ENCODE results near the gene CITED4.
"Not testable (repeated sequence)": the region's sequence is repeated elsewhere in the genome, so short reads cannot be mapped to it uniquely, and the experiment has no call there.

CITED4 gene

DNA sequence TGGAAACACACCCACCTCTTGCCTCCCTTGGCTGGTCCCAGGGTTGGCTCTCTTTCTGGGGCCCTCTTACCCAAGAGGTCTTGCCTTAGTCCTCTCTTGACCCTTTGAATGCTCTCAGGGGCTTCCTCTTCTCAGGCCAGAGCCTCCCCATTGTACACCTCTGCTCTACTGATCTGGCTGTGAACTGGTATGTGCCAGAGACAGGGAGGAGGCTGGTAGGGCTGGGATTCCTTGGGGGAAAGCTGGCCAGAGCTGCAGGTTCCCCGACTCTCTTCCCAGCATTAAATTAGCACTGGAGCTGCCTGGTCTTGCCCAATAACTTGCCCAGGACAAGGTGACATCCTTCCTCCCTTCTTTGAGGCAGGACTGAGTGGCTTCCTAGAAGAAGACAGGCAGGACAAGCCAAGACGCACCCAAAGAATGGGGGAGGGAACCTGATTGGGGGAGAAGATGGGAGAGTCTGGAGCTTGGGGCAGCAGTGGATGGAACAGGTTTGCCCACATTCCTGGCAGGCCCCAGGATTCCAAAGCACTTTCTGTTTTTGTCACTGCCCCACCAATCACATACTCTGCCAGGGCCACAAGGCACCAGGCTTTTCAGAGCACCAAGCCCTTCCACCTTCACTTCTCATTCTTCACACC is 37.2 kb upstream of the CITED4 start:
- H3K27me3 ChIP-seq (ENCODE audit: control insufficient read depth in 5 of 5, insufficient read depth in 4 of 5, low read length in 5 of 5) = no peaks in the 10 kb centered on the region
- peaks cover 0 to 9% (median 5%) of the 10 kb centered on the region in 5 donors for H3K9me3 ChIP-seq (ENCODE audit: control insufficient read depth in 5 of 5, low read length in 5 of 5)
- H3K27ac ChIP-seq (ENCODE audit: low read depth, low read length) = no peak overlapping the region
- H3K4me1 ChIP-seq (ENCODE audit: control insufficient read depth in 5 of 5, insufficient read depth in 5 of 5, low read length in 5 of 5) = peaks cover 0 to 13% (median 10%) of the 10 kb centered on the region in 5 donors
- H3K9ac ChIP-seq (ENCODE audit: low read length in 5 of 5) = no peak overlapping the region
- no peak overlapping the region for H3K4me3 ChIP-seq (ENCODE audit: low read depth in 1 of 5, low read length in 5 of 5)
- no peaks in the 10 kb centered on the region for H3K36me3 ChIP-seq (ENCODE audit: control insufficient read depth in 5 of 5, insufficient read depth in 5 of 5, low read length in 5 of 5)

DNA sequence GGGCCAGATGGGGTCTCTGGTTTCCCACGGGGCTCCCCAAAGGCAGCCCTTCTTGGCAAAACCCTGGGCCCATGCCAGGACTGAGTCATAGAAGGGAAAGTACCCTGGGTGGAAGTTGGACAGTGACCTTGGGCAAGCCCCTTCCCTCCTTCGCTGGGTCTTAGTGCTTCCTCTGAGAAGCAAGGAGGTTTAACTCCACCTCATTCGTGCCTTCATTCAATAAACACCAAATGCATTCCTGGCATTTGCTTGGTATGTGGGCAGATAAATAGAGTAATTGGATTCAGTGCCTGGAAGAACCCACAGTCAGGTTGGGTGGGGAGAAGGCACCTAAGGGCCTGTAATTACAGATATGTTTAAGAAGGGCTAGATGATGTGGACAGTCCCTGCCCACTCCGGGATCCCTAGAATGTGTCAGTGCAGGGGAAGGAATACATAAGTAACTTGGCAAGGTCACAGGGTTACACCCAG is 36.3 kb upstream of the CITED4 start:
- Histone ChIP-seq H3K9me3 (ENCODE audit: control insufficient read depth in 5 of 5, low read length in 5 of 5) (peaks cover 0 to 17% (median 13%) of the 10 kb centered on the region in 5 donors), H3K27ac (ENCODE audit: low read depth, low read length) (no peak overlapping the region), H3K4me3 (ENCODE audit: low read depth in 1 of 5, low read length in 5 of 5) (no peak overlapping the region), H3K27me3 (ENCODE audit: control insufficient read depth in 5 of 5, insufficient read depth in 4 of 5, low read length in 5 of 5) (no peaks in the 10 kb centered on the region), H3K9ac (ENCODE audit: low read length in 5 of 5) (no peak overlapping the region), H3K4me1 (ENCODE audit: control insufficient read depth in 5 of 5, insufficient read depth in 5 of 5, low read length in 5 of 5) (peaks cover 0 to 13% (median 10%) of the 10 kb centered on the region in 5 donors), H3K36me3 (ENCODE audit: control insufficient read depth in 5 of 5, insufficient read depth in 5 of 5, low read length in 5 of 5) (no peaks in the 10 kb centered on the region)

DNA sequence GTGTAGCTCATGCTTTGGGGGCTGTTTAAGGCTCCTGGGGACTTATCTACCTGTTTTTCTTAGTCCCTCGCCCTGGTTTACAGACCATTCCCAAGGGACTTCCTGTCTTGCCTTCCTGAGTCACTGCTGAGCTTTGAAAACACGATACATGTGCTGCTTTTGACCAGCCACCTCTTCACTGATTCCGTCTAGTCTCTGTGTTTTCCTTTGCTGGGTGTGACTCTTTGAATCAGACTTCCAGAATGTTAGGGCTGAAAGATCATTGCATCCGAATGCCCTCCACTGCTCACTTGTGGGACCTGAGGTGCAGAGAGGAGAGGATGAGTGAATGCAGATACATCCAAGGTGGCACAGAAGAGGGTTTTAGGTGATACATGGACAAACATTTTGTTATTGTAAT is 35.4 kb upstream of the CITED4 start:
- Histone ChIP-seq H3K9me3 (ENCODE audit: control insufficient read depth in 5 of 5, low read length in 5 of 5) (peaks cover 0 to 20% (median 14%) of the 10 kb centered on the region in 5 donors), H3K9ac (ENCODE audit: low read length in 5 of 5) (no peak overlapping the region), H3K27ac (ENCODE audit: low read depth, low read length) (no peak overlapping the region), H3K27me3 (ENCODE audit: control insufficient read depth in 5 of 5, insufficient read depth in 4 of 5, low read length in 5 of 5) (no peaks in the 10 kb centered on the region), H3K36me3 (ENCODE audit: control insufficient read depth in 5 of 5, insufficient read depth in 5 of 5, low read length in 5 of 5) (no peaks in the 10 kb centered on the region), H3K4me3 (ENCODE audit: low read depth in 1 of 5, low read length in 5 of 5) (no peak overlapping the region), H3K4me1 (ENCODE audit: control insufficient read depth in 5 of 5, insufficient read depth in 5 of 5, low read length in 5 of 5) (peaks cover 0 to 12% (median 8%) of the 10 kb centered on the region in 5 donors)

DNA sequence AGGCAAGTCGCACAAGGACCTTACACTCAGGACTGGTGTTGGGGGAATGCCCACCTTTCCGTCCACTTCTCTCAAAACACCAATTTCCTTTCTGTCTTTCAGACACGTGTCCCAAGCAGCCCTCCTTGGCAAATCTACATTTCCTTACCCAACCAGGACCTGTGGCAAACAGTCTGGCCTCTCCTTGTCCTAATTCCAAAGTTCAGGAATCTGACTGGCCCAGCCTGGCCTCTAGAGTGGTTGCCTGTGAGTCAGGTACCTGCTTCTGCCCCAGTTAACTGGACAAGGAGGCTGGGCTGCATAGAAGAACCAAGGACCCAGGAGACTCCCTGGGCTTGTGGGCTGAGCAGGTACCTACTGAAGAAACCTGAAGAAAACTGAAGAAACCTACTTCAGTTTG is 34.3 kb upstream of the CITED4 start:
- Histone ChIP-seq H3K27me3 (ENCODE audit: control insufficient read depth in 5 of 5, insufficient read depth in 4 of 5, low read length in 5 of 5) (no peaks in the 10 kb centered on the region), H3K4me1 (ENCODE audit: control insufficient read depth in 5 of 5, insufficient read depth in 5 of 5, low read length in 5 of 5) (peaks cover 0 to 4% (median 0%) of the 10 kb centered on the region in 5 donors), H3K9ac (ENCODE audit: low read length in 5 of 5) (no peak overlapping the region), H3K9me3 (ENCODE audit: control insufficient read depth in 5 of 5, low read length in 5 of 5) (peaks cover 0 to 20% (median 14%) of the 10 kb centered on the region in 5 donors), H3K36me3 (ENCODE audit: control insufficient read depth in 5 of 5, insufficient read depth in 5 of 5, low read length in 5 of 5) (no peaks in the 10 kb centered on the region), H3K27ac (ENCODE audit: low read depth, low read length) (no peak overlapping the region), H3K4me3 (ENCODE audit: low read depth in 1 of 5, low read length in 5 of 5) (no peak overlapping the region)

DNA sequence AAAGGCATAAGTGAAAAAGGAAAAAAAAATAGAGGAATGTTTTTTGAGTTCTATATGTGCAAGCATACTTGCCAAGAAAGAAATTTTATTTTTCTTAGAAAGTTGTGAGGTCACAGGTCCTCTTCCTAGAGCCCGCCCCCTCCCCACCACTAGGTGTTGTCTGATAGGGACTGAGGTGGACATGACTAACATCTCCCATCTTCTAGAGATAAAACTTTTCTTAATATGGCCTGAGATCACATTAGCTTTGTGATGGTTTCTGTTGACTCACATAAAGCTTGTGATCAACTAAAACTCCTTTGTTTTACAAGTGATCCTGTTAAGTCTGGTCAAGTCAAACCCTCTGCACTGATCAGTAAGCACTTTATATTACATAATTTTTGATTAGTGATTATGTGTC is 33.4 kb upstream of the CITED4 start:
- H3K4me3 ChIP-seq (ENCODE audit: low read depth in 1 of 5, low read length in 5 of 5) = no peak overlapping the region
- peaks cover 0 to 4% (median 0%) of the 10 kb centered on the region in 5 donors for H3K4me1 ChIP-seq (ENCODE audit: control insufficient read depth in 5 of 5, insufficient read depth in 5 of 5, low read length in 5 of 5)
- H3K36me3 ChIP-seq (ENCODE audit: control insufficient read depth in 5 of 5, insufficient read depth in 5 of 5, low read length in 5 of 5) = no peaks in the 10 kb centered on the region
- no peaks in the 10 kb centered on the region for H3K27me3 ChIP-seq (ENCODE audit: control insufficient read depth in 5 of 5, insufficient read depth in 4 of 5, low read length in 5 of 5)
- no peak overlapping the region for H3K9ac ChIP-seq (ENCODE audit: low read length in 5 of 5)
- H3K9me3 ChIP-seq (ENCODE audit: control insufficient read depth in 5 of 5, low read length in 5 of 5) = peaks cover 0 to 20% (median 14%) of the 10 kb centered on the region in 5 donors
- no peak overlapping the region for H3K27ac ChIP-seq (ENCODE audit: low read depth, low read length)

DNA sequence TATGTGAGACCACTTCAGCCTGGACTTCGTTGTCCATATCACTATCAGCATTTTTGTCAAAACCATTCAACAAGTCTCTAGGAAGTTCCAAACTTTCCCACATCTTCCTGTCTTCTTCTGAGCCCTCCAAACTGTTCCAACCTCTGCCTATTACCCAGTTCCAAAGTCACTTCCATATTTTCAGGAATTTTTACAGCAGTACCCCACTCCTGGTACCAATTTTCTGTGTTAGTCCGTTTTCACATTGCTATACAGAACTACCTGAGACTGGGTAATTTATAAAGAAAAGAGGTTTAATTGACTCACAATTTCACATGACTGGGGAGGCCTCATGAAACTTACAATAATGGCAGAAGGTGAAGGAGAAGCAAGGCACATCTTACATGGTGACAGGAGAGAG is 32.7 kb upstream of the CITED4 start:
- H3K27ac ChIP-seq (ENCODE audit: low read depth, low read length); H3K36me3 ChIP-seq (ENCODE audit: control insufficient read depth in 5 of 5, insufficient read depth in 5 of 5, low read length in 5 of 5); H3K27me3 ChIP-seq (ENCODE audit: control insufficient read depth in 5 of 5, insufficient read depth in 4 of 5, low read length in 5 of 5); H3K4me3 ChIP-seq (ENCODE audit: low read depth in 1 of 5, low read length in 5 of 5); H3K9ac ChIP-seq (ENCODE audit: low read length in 5 of 5); H3K4me1 ChIP-seq (ENCODE audit: control insufficient read depth in 5 of 5, insufficient read depth in 5 of 5, low read length in 5 of 5): not testable (repeated sequence)
- H3K9me3 ChIP-seq (ENCODE audit: control insufficient read depth in 5 of 5, low read length in 5 of 5) = peaks cover 0 to 20% (median 14%) of the 10 kb centered on the region in 5 donors

DNA sequence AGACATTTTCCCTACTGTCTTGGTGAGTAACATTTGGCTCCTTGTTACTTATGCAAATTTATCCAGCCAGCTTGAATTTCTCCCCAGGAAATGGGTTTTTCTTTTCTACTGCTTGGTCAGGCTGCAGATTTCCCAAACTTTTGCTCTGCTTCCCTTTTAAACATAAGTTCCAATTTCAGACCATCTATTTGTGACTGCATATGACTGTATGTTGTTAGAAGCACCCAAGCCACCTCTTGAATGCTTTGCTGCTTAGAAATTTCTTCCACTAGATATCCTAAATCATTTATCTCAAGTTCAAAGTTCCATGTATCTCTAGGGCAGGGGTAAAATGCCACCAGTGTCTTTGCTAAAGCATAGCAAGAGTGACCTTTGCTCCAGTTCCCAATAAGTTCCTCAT is 32.3 kb upstream of the CITED4 start:
- no peak overlapping the region for H3K27ac ChIP-seq (ENCODE audit: low read depth, low read length)

DNA sequence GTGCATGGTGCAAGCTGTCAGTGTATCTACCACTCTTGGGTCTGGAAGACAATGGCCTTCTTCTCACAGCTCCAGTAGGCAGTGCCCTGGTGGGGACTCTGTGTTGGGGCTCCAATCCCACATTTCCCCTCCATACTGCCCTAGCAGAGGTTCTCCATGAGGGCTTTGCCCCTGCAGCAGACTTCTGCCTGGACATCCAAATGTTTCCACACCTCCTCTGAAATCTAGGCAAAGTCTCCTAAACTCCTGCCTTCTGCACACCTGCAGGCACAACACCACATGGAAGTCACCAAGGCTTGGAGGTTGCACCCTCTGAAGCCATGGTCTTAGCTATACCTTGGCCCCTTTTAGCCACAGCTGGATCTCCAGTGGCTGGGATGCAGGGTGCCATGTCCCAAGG is 31.8 kb upstream of the CITED4 start:
- Histone ChIP-seq H3K27ac (ENCODE audit: low read depth, low read length) (no peak overlapping the region), H3K36me3 (ENCODE audit: control insufficient read depth in 5 of 5, insufficient read depth in 5 of 5, low read length in 5 of 5) (no peaks in the 10 kb centered on the region), H3K4me1 (ENCODE audit: control insufficient read depth in 5 of 5, insufficient read depth in 5 of 5, low read length in 5 of 5) (peaks cover 0 to 4% (median 0%) of the 10 kb centered on the region in 5 donors), H3K9me3 (ENCODE audit: control insufficient read depth in 5 of 5, low read length in 5 of 5) (peaks cover 0 to 20% (median 14%) of the 10 kb centered on the region in 5 donors), H3K9ac (ENCODE audit: low read length in 5 of 5) (no peak overlapping the region), H3K4me3 (ENCODE audit: low read depth in 1 of 5, low read length in 5 of 5) (peak overlapping the region in 1 of 5 donors; percentile 1), H3K27me3 (ENCODE audit: control insufficient read depth in 5 of 5, insufficient read depth in 4 of 5, low read length in 5 of 5) (no peaks in the 10 kb centered on the region)

More for the DNA sequence above, 32.3 kb upstream of the CITED4 start:
- Histone ChIP-seq H3K27me3 (ENCODE audit: control insufficient read depth in 5 of 5, insufficient read depth in 4 of 5, low read length in 5 of 5) (no peaks in the 10 kb centered on the region), H3K4me1 (ENCODE audit: control insufficient read depth in 5 of 5, insufficient read depth in 5 of 5, low read length in 5 of 5) (peaks cover 0 to 4% (median 0%) of the 10 kb centered on the region in 5 donors), H3K9ac (ENCODE audit: low read length in 5 of 5) (no peak overlapping the region), H3K9me3 (ENCODE audit: control insufficient read depth in 5 of 5, low read length in 5 of 5) (peaks cover 0 to 20% (median 14%) of the 10 kb centered on the region in 5 donors), H3K4me3 (ENCODE audit: low read depth in 1 of 5, low read length in 5 of 5) (no peak overlapping the region), H3K36me3 (ENCODE audit: control insufficient read depth in 5 of 5, insufficient read depth in 5 of 5, low read length in 5 of 5) (no peaks in the 10 kb centered on the region)

DNA sequence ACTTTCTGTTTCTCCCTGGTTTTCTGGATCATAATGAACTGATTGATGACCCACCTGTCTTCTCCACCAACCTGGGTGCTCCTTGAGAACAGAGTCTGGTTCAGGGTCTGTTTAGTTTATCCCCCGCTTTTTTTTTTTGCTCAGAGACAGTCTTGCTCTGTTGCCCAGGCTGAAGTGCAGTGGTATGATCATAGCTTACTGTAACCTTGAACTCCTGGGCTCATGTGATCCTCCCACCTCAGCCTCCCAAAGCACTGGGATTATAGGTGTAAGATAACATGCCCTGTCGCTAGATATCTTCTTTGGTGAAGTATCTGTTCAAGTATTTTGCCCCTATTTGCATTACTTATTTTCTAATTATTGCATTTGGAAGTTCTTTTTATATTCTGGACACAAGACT is 30.2 kb upstream of the CITED4 start:
- H3K4me1 ChIP-seq (ENCODE audit: control insufficient read depth in 5 of 5, insufficient read depth in 5 of 5, low read length in 5 of 5) = no peaks in the 10 kb centered on the region
- no peak overlapping the region for H3K4me3 ChIP-seq (ENCODE audit: low read depth in 1 of 5, low read length in 5 of 5)
- no peaks in the 10 kb centered on the region for H3K27me3 ChIP-seq (ENCODE audit: control insufficient read depth in 5 of 5, insufficient read depth in 4 of 5, low read length in 5 of 5)
- no peaks in the 10 kb centered on the region for H3K36me3 ChIP-seq (ENCODE audit: control insufficient read depth in 5 of 5, insufficient read depth in 5 of 5, low read length in 5 of 5)
- H3K9me3 ChIP-seq (ENCODE audit: control insufficient read depth in 5 of 5, low read length in 5 of 5) = peaks cover 0 to 20% (median 14%) of the 10 kb centered on the region in 5 donors
- H3K9ac ChIP-seq (ENCODE audit: low read length in 5 of 5) = no peak overlapping the region
- H3K27ac ChIP-seq (ENCODE audit: low read depth, low read length) = no peak overlapping the region

DNA sequence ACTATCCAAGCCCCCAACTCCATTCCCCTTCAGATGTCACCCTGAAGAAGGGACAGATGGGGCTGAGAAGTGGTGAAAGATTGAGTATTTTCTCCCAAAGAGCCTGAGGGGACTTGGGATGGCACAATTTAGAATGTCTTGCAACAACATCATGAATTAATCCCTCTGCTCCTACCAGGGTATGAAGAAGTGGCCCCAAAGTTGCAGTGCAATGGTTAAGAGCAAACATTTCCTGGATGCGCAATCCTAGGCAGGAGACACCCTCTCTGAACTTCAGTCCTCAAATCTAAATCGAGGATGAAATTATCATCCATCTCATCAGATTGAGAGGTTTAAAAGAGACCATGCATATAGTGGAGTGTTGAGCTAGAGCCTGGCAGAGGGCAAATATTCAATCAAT is 28.6 kb upstream of the CITED4 start:
- Histone ChIP-seq H3K36me3 (ENCODE audit: control insufficient read depth in 5 of 5, insufficient read depth in 5 of 5, low read length in 5 of 5) (no peaks in the 10 kb centered on the region), H3K9me3 (ENCODE audit: control insufficient read depth in 5 of 5, low read length in 5 of 5) (peaks cover 0 to 20% (median 14%) of the 10 kb centered on the region in 5 donors), H3K4me3 (ENCODE audit: low read depth in 1 of 5, low read length in 5 of 5) (no peak overlapping the region), H3K9ac (ENCODE audit: low read length in 5 of 5) (no peak overlapping the region), H3K27ac (ENCODE audit: low read depth, low read length) (no peak overlapping the region), H3K27me3 (ENCODE audit: control insufficient read depth in 5 of 5, insufficient read depth in 4 of 5, low read length in 5 of 5) (no peaks in the 10 kb centered on the region), H3K4me1 (ENCODE audit: control insufficient read depth in 5 of 5, insufficient read depth in 5 of 5, low read length in 5 of 5) (no peaks in the 10 kb centered on the region)
